ENCODE data around the gene FXYD3.
A peak's percentile ranks its signal among the peaks of the same experiment; 100 is the strongest.
"Not testable (repeated sequence)": the region's sequence is repeated elsewhere in the genome, so short reads cannot be mapped to it uniquely, and the experiment has no call there.

The FXYD3 gene

GRCh38 chr19:35151273-35152065, 35.8 kb downstream of the FXYD3 start:
- Histone ChIP-seq H3K36me3 (ENCODE audit: control insufficient read depth in 1 of 2, insufficient read depth in 2 of 2, low read depth in 1 of 2, low read length in 2 of 2) (peaks cover 0 to 2% of the 10 kb centered on the region in 2 experiments), H3K18ac (ENCODE audit: low read depth in 1 of 2, low read length in 2 of 2) (no peak overlapping the region), H2BK120ac (ENCODE audit: low read depth, low read length) (no peak overlapping the region), H2AK5ac (ENCODE audit: low read length, severe bottlenecking) (peak overlapping the region; percentile 30), H3K14ac (ENCODE audit: low read length in 2 of 2) (no peak overlapping the region), H3K4me1 (ENCODE audit: control insufficient read depth, insufficient read depth, low read depth, low read length) (peaks cover 28% of the 10 kb centered on the region), H2BK12ac (ENCODE audit: low read length in 2 of 2) (no peak overlapping the region), H2AFZ (ENCODE audit: low read depth, low read length) (no peak overlapping the region), H3K27me3 (ENCODE audit: control insufficient read depth in 1 of 2, insufficient read depth in 1 of 2, low read length in 2 of 2) (no peaks in the 10 kb centered on the region), H3K27ac (ENCODE audit: low read length, poor library complexity, severe bottlenecking) (no peak overlapping the region), H3K79me1 (replicated peaks; ENCODE audit: low read length, poor library complexity, severe bottlenecking) (peaks cover 9% of the 10 kb centered on the region), H3K23ac (ENCODE audit: low read length in 2 of 2) (no peak overlapping the region), H2BK15ac (ENCODE audit: low read depth, poor library complexity, severe bottlenecking) (no peak overlapping the region), H3K9me3 (ENCODE audit: control insufficient read depth, low read length) (no peaks in the 10 kb centered on the region), H4K8ac (ENCODE audit: low read length) (no peak overlapping the region), H2BK5ac (ENCODE audit: low read depth, low read length, poor library complexity, severe bottlenecking) (no peak overlapping the region), H3K9ac (ENCODE audit: low read length) (no peak overlapping the region), H3K4ac (ENCODE audit: low read depth in 1 of 2, low read length in 2 of 2) (no peak overlapping the region), H3K4me3 (ENCODE audit: insufficient read depth in 1 of 2, low read depth in 1 of 2, low read length in 2 of 2) (no peak overlapping the region), H4K91ac (ENCODE audit: low read length) (peak overlapping the region; percentile 47), H3K4me2 (ENCODE audit: low read length, poor library complexity, severe bottlenecking) (no peak overlapping the region)
- whole genome bisulfite sequencing: 88% methylated on average over 19 of the region's 20 CpGs
- DNase-seq: no peak

DNA sequence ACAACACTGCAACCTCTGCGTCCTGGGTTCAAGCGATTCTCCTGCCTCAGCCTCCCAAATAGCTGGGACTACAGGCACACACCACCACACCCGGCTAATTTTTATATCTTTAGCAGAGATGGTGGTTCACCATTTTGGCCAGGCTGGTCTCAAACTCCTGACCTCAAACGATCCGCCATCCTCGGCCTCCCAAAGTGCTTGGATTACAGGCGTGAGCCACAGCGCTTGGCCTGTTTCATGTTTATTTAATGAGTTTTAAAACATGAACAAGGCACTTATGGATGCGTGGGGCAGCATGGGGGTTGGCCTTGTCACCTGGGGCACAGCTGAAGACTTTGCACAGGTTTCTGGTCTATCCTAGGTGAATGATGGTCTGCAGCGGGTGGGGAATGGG, 37.5 kb downstream of the FXYD3 start:
- H2AK5ac ChIP-seq (ENCODE audit: low read length, severe bottlenecking); H2BK5ac ChIP-seq (ENCODE audit: low read depth, low read length, poor library complexity, severe bottlenecking); H3K9ac ChIP-seq (ENCODE audit: low read length); H3K4me3 ChIP-seq (ENCODE audit: insufficient read depth in 1 of 2, low read depth in 1 of 2, low read length in 2 of 2); H2AFZ ChIP-seq (ENCODE audit: low read depth, low read length); H3K9me3 ChIP-seq (ENCODE audit: control insufficient read depth, low read length); H4K91ac ChIP-seq (ENCODE audit: low read length); H3K23ac ChIP-seq (ENCODE audit: low read length in 2 of 2); H3K27ac ChIP-seq (ENCODE audit: low read length, poor library complexity, severe bottlenecking); H3K4me2 ChIP-seq (ENCODE audit: low read length, poor library complexity, severe bottlenecking); H4K8ac ChIP-seq (ENCODE audit: low read length); H2BK15ac ChIP-seq (ENCODE audit: low read depth, poor library complexity, severe bottlenecking); H3K14ac ChIP-seq (ENCODE audit: low read length in 2 of 2); H3K27me3 ChIP-seq (ENCODE audit: control insufficient read depth in 1 of 2, insufficient read depth in 1 of 2, low read length in 2 of 2); H3K18ac ChIP-seq (ENCODE audit: low read depth in 1 of 2, low read length in 2 of 2); DNase-seq; H2BK12ac ChIP-seq (ENCODE audit: low read length in 2 of 2); H3K4ac ChIP-seq (ENCODE audit: low read depth in 1 of 2, low read length in 2 of 2); H2BK120ac ChIP-seq (ENCODE audit: low read depth, low read length): not testable (repeated sequence)
- peaks cover 28% of the 10 kb centered on the region for H3K4me1 ChIP-seq (ENCODE audit: control insufficient read depth, insufficient read depth, low read depth, low read length)
- WGBS: 84% methylated on average over 10 of the region's 10 CpGs
- peaks cover 11% of the 10 kb centered on the region for H3K79me1 ChIP-seq (replicated peaks; ENCODE audit: low read length, poor library complexity, severe bottlenecking)
- peaks cover 5 to 18% of the 10 kb centered on the region in 2 experiments for H3K36me3 ChIP-seq (ENCODE audit: control insufficient read depth in 1 of 2, insufficient read depth in 2 of 2, low read depth in 1 of 2, low read length in 2 of 2)

DNA sequence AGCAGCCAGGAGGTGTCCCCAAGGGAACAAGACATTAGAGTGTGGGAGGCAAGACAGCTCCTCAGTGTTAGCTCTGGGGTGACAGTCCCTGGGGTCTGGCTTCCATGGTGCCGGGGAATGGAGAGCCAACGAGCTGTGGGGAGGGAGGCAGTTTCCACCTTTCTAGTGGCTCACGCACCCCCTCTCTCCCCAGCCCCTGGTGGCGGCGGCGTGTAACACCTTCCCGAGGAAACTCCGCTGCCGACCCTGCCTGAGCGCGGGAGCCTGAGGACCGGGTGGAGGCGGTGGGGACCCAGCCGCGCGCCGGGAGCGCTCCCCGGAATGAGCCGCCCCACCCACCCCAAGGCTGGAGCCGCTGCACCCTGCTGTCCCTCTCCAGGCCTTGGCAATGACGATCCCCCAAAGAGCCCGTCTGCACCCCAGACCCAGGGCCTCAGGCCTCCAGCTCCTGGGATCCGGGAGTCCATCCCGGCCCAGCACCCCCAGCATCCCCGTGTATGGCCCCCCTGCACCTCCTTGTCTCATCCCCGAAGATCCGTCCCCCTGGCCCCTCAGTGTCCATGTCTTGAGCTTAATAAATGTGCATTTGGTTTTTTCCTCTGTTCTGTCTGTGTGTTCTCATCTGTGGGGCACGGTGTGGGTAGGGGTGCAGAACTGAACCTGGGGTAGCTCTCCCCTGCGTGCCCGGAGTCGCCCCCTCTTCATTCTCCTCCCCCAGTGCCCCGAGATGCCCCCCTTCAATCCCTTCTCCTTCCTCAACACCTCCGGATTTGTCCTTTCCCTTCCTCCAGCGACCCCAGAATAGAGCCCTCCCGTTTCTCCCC, 38.3 kb downstream of the FXYD3 start:
- DNase-seq: peak; percentile 64
- WGBS: 3% methylated on average over 25 of the region's 36 CpGs

More for the DNA sequence above, 38.3 kb downstream of the FXYD3 start:
- H3K9me3 ChIP-seq (ENCODE audit: control insufficient read depth, low read length): no peaks in the 10 kb centered on the region
- H3K9ac ChIP-seq (ENCODE audit: low read length): peak overlapping the region; percentile 95
- H3K4ac ChIP-seq (ENCODE audit: low read depth in 1 of 2, low read length in 2 of 2): peak overlapping the region in 1 of 2 experiments; percentile 37
- peak overlapping the region; percentile 37 for H4K91ac ChIP-seq (ENCODE audit: low read length)
- no peaks in the 10 kb centered on the region for H3K27me3 ChIP-seq (ENCODE audit: control insufficient read depth in 1 of 2, insufficient read depth in 1 of 2, low read length in 2 of 2)
- peak overlapping the region; percentile 93 for H3K4me2 ChIP-seq (ENCODE audit: low read length, poor library complexity, severe bottlenecking)
- no peak overlapping the region for H2AFZ ChIP-seq (ENCODE audit: low read depth, low read length)
- peak overlapping the region; percentile 86 for H4K8ac ChIP-seq (ENCODE audit: low read length)
- peaks cover 28% of the 10 kb centered on the region for H3K4me1 ChIP-seq (ENCODE audit: control insufficient read depth, insufficient read depth, low read depth, low read length)
- H3K14ac ChIP-seq (ENCODE audit: low read length in 2 of 2): no peak overlapping the region
- peak overlapping the region in 1 of 2 experiments; percentile 6 for H3K18ac ChIP-seq (ENCODE audit: low read depth in 1 of 2, low read length in 2 of 2)
- peak overlapping the region; percentile 78 for H2BK15ac ChIP-seq (ENCODE audit: low read depth, poor library complexity, severe bottlenecking)
- H2BK5ac ChIP-seq (ENCODE audit: low read depth, low read length, poor library complexity, severe bottlenecking): no peak overlapping the region
- peak overlapping the region; percentile 76 for H2BK120ac ChIP-seq (ENCODE audit: low read depth, low read length)
- H2AK5ac ChIP-seq (ENCODE audit: low read length, severe bottlenecking): no peak overlapping the region
- H3K79me1 ChIP-seq (replicated peaks; ENCODE audit: low read length, poor library complexity, severe bottlenecking): peaks cover 11% of the 10 kb centered on the region
- H3K23ac ChIP-seq (ENCODE audit: low read length in 2 of 2): no peak overlapping the region
- peak overlapping the region; percentile 66 to 95 for H3K4me3 ChIP-seq (ENCODE audit: insufficient read depth in 1 of 2, low read depth in 1 of 2, low read length in 2 of 2)
- H3K36me3 ChIP-seq (ENCODE audit: control insufficient read depth in 1 of 2, insufficient read depth in 2 of 2, low read depth in 1 of 2, low read length in 2 of 2): peaks cover 8 to 26% of the 10 kb centered on the region in 2 experiments
- no peak overlapping the region for H3K27ac ChIP-seq (ENCODE audit: low read length, poor library complexity, severe bottlenecking)
- H2BK12ac ChIP-seq (ENCODE audit: low read length in 2 of 2): no peak overlapping the region

Measured in mesenchymal stem cell (in vitro differentiated cells and primary cell).